IPS-15b (cell line): ENCODE data around the gene ODAD4.

Experiments
- H3K27me3 ChIP-seq: one replicate; pipeline ENCODE4 v1.6.1; 2013; ENCODE audit warnings: low read length; ENCODE audit not compliant: control insufficient read depth, insufficient read depth
- H3K36me3 ChIP-seq: one replicate; pipeline ENCODE4 v1.6.1; 2013; ENCODE audit warnings: low read length; ENCODE audit not compliant: control insufficient read depth, insufficient read depth
- H3K4me1 ChIP-seq: one replicate; pipeline ENCODE4 v1.6.1; 2013; ENCODE audit warnings: mild to moderate bottlenecking, low read length; ENCODE audit not compliant: control insufficient read depth, insufficient read depth
- H3K4me3 ChIP-seq: one replicate; pipeline ENCODE4 v1.5.1; 2013; ENCODE audit warnings: low read depth, low read length
- H3K9ac ChIP-seq: one replicate; pipeline ENCODE4 v1.6.1; 2013; ENCODE audit warnings: low read depth, mild to moderate bottlenecking, low read length
- H3K9me3 ChIP-seq: one replicate; pipeline ENCODE4 v1.6.1; 2013; ENCODE audit warnings: mild to moderate bottlenecking, low read length; ENCODE audit not compliant: control insufficient read depth, insufficient read depth

ODAD4 gene, protein sequence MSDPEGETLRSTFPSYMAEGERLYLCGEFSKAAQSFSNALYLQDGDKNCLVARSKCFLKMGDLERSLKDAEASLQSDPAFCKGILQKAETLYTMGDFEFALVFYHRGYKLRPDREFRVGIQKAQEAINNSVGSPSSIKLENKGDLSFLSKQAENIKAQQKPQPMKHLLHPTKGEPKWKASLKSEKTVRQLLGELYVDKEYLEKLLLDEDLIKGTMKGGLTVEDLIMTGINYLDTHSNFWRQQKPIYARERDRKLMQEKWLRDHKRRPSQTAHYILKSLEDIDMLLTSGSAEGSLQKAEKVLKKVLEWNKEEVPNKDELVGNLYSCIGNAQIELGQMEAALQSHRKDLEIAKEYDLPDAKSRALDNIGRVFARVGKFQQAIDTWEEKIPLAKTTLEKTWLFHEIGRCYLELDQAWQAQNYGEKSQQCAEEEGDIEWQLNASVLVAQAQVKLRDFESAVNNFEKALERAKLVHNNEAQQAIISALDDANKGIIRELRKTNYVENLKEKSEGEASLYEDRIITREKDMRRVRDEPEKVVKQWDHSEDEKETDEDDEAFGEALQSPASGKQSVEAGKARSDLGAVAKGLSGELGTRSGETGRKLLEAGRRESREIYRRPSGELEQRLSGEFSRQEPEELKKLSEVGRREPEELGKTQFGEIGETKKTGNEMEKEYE

DNA sequence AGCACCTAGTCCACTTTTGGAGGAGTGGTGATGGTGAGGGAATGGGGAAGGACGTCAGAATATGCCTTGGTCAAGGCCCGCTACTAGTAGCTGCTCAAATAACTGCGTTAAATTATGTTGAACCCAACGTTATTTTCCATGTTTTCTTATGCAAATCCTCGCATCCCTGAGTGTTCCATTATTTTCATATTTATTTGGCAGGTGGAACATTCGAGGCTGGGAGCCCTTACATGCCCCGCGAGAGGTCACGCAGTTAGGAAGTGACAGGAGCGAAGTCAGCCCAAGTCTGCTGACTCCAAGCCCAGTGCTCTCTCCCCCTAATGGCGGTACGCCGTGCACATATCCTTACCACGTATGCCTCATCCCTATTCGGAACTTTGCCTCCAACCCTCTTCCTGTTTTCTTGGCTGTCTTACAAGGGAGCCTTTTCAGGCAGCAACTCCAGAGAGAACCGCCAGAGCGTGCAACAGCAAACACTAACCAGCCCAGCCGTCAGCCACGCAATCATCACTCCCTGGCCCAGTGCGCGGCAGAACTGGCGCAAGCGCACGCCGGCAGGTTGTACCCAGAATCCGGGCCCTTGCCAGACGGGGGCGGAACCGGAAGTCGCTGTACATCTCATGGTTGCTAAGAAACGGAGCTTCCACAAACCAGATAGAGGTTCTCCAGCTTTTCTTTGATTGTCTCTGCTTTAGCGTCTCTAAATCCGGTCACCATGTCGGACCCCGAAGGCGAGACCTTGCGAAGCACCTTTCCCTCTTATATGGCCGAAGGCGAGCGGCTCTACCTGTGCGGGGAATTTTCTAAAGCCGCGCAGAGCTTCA lies at the start of gene ODAD4:
Gene ODAD4, plus strand, starts transcription at position 609 of the 824 bp plus-strand sequence. Its CDS starts 107 bp downstream, at position 716.
- Histone ChIP-seq H3K9ac (peak within 1 kb of the TSS; percentile 87), H3K9me3 (no peaks in the 10 kb centered on the region), H3K36me3 (no peaks in the 10 kb centered on the region), H3K4me3 (peak within 1 kb of the TSS; percentile 93), H3K27me3 (no peaks in the 10 kb centered on the region), H3K4me1 (peaks cover 3% of the 10 kb centered on the region)

DNA sequence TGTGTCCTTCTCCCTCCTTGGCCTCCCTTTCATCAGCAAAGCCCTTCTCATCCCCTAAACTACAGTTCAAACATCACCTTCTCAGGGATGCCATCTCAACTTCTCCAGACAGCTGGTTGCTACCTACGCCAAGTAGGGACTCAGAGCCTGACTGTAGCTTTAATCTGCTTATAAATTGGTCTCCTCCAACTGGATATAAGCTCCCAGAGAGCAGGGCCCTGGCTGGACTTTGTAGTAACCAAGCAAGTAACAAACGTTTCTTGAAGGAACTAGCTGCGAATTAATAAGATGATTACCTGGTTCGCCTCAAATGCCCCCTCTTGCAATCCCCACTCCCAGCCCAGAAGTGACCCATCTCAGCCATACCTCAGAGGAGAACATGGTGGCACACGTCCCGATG lies 47.7 kb upstream of the ODAD4 start:
- Histone ChIP-seq H3K4me1 (peaks cover 3% of the 10 kb centered on the region), H3K27me3 (no peaks in the 10 kb centered on the region), H3K36me3 (peaks cover 70% of the 10 kb centered on the region), H3K4me3 (no peak overlapping the region), H3K9me3 (no peaks in the 10 kb centered on the region), H3K9ac (no peak overlapping the region)

DNA sequence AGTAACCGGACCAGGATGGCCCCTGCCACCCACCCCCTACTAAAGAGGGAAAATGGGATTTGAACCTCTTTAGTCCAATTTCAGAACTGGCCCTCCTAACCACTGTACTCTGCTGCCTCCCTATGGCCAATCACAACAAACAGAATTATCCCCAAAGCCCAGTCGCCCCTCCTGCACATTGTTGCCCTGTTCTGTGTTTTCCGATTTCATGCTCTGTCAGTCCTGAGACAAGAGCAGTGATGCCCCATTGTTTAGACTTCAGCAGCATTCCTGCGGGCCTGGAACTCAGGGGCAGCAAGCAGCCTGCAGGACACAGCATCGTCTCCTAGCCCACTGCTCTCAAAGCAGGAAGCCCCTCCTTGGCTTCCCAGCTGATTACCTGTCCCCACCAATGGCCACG lies 44.7 kb upstream of the ODAD4 start:
- no peaks in the 10 kb centered on the region for H3K9me3 ChIP-seq
- H3K27me3 ChIP-seq, result no peaks in the 10 kb centered on the region
- H3K4me1 ChIP-seq, result peaks cover 3% of the 10 kb centered on the region
- H3K4me3 ChIP-seq, result no peak overlapping the region
- no peak overlapping the region for H3K9ac ChIP-seq
- H3K36me3 ChIP-seq, result peaks cover 60% of the 10 kb centered on the region

DNA sequence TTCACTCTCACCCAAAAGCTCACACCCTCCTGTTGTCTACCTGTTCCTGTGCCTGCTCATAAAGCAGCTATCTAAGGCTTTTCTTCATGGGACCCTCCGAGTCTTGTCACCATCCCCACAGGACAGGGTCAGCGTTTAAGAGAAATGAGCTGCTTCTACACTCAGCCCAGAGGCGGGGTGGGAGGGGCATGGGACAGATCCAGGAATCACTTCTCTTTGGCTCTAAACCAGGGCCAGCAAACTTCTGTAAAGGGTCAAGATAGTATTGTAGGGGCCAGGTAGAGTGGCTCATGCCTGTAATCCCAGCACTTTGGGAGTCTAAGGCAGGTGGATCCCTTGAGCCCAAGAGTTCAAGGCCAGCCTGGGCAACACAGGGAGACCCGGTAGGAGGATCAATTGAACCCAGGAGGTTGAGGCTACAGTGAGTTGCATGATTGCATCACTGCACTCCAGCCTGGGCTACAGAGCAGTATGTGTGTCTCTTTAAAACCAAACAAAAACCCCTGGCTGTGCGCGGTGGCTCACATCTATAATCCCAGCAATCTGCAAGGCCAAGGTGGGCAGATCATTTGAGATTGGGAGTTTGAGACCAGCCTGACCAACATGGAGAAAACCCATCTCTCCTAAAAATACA lies 42.0 kb upstream of the ODAD4 start:
- H3K9ac ChIP-seq, result no peak overlapping the region
- no peaks in the 10 kb centered on the region for H3K27me3 ChIP-seq
- no peaks in the 10 kb centered on the region for H3K9me3 ChIP-seq
- H3K36me3 ChIP-seq, result peaks cover 67% of the 10 kb centered on the region
- no peaks in the 10 kb centered on the region for H3K4me1 ChIP-seq
- no peak overlapping the region for H3K4me3 ChIP-seq

DNA sequence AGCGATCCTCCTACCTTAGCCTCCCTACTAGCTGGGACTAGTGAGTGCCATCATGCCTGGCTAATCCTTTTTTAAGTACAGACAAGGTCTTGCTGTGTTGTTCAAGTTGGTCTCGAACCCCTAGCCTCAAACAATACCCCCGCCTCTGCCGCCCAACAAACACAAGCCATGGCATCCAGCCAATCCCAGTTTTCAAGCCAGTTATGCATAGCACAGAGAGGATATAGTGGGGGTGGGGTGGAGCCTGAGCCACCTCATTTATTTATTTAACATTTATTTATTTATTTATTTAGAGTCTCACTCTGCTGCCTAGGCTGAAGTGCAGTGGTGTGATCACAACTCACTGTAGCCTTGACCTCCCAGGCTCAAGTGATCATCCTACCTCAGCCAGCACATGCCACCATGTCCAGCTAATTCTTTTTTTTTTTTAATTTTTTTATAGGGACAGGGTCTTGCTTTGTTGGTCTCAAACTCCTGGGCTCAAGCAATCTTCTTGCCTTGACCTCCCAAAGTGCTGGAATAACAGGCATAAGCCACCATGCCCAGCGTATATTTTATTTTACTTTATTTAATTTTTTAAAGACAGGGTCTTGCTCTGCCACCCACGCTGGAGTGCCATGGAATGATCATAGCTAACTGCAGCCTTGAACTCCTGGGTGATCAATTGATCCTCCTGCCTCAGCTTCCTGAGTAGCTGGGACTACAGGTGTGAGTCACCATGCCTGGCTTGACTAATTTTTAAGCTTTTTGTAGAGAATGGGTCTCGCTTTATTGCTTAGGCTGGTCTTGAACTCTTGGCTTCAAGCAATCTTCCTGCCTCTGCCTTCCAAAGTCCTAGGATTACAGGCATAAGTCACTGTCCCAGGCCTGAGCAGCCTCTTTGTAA lies 39.0 kb upstream of the ODAD4 start:
- no peak overlapping the region for H3K9ac ChIP-seq
- H3K9me3 ChIP-seq, result no peaks in the 10 kb centered on the region
- no peak overlapping the region for H3K4me3 ChIP-seq
- H3K36me3 ChIP-seq, result peaks cover 63% of the 10 kb centered on the region
- no peaks in the 10 kb centered on the region for H3K27me3 ChIP-seq
- no peaks in the 10 kb centered on the region for H3K4me1 ChIP-seq

DNA sequence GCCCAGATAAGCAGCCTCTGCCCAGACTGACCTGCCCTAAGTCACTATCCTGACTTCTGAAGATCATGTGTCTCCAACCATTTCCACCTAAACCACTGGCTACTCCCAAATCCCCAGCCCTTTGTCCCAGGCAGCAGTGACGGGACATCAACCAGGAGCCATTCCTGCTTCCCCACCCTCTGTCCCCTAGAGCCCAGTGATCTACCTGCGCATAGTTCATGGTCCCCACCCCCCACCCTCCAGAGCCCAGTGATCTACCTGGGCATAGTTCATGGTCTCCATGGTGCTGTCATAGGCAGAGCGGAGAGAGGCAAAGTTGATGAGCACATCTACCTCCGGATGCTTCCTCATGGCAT lies 38.4 kb upstream of the ODAD4 start:
- Histone ChIP-seq H3K4me3 (no peak overlapping the region), H3K9me3 (no peaks in the 10 kb centered on the region), H3K4me1 (no peaks in the 10 kb centered on the region), H3K36me3 (peaks cover 67% of the 10 kb centered on the region), H3K27me3 (no peaks in the 10 kb centered on the region), H3K9ac (no peak overlapping the region)

DNA sequence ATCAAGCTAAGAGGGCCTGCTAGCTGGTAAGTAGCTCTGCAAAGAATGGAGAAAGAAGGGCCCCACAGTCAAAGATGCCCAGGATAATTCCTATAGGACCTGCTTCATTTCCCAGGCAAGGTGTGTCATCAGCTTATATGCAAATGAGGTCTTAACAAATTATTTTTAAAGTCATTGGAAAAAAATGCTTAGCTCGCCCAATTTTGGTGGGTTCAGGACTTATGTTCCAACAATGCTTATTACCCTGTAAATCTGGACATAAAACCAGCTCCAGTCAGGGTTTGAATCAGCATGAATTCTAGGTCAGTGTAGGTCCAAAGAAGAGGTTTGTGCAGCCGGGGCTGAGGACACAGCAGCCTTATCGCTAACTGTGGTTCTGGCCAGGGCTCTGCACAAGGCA lies 37.0 kb upstream of the ODAD4 start:
- no peak overlapping the region for H3K9ac ChIP-seq
- no peaks in the 10 kb centered on the region for H3K9me3 ChIP-seq
- H3K36me3 ChIP-seq, result peaks cover 68% of the 10 kb centered on the region
- H3K4me1 ChIP-seq, result no peaks in the 10 kb centered on the region
- no peak overlapping the region for H3K4me3 ChIP-seq
- no peaks in the 10 kb centered on the region for H3K27me3 ChIP-seq

DNA sequence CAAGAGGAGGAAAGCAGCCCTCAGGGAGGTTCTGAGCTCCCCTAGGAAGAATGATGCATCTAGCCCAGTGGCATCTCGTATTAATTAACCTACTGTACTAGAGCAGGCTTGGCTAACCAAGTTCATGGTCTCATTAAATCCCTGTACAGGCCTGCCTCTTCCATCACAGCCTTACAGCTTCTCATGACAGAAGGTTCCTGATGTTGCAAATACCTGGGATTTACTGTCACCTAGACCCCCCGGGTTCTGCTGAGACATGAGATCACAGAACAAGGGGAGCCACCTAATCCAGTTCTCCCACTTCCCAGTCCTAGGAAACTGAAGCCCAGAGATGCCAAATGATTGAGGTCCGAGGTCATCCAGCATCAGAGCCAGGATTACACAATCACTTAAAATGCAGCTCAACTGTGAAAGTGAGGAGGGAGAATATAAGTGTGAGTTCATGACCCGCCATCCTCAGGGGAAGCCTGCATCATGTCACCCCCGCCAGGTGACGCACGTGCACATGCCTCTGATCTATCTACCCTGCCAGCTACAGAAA lies 35.6 kb upstream of the ODAD4 start:
- H3K4me1 ChIP-seq, result no peaks in the 10 kb centered on the region
- H3K36me3 ChIP-seq, result peaks cover 75% of the 10 kb centered on the region
- no peak overlapping the region for H3K9ac ChIP-seq

DNA sequence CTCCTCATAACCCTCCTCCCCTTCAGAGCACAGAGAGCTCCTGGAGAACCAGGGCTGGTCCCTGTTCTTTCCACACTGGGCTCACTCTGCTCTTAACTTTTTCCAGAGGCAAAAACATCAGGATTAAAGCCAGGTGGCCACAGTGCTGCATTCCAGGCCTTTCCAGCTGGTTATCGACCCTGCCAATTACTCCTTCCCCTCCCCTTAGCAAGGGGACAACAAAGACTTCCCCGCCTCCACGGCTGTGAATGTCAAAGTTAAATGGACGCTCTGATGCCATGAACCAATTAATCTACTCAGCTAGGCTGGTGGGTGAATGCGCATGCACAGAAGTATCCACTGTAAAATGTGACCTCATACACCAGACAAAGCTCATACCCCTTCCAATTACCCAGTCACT lies 34.8 kb upstream of the ODAD4 start:
- Histone ChIP-seq H3K36me3 (peaks cover 78% of the 10 kb centered on the region), H3K9me3 (no peaks in the 10 kb centered on the region), H3K9ac (no peak overlapping the region), H3K4me3 (no peak overlapping the region), H3K27me3 (no peaks in the 10 kb centered on the region), H3K4me1 (no peaks in the 10 kb centered on the region)

More for the DNA sequence above, 35.6 kb upstream of the ODAD4 start:
- Histone ChIP-seq H3K4me3 (no peak overlapping the region), H3K27me3 (no peaks in the 10 kb centered on the region), H3K9me3 (no peaks in the 10 kb centered on the region)

DNA sequence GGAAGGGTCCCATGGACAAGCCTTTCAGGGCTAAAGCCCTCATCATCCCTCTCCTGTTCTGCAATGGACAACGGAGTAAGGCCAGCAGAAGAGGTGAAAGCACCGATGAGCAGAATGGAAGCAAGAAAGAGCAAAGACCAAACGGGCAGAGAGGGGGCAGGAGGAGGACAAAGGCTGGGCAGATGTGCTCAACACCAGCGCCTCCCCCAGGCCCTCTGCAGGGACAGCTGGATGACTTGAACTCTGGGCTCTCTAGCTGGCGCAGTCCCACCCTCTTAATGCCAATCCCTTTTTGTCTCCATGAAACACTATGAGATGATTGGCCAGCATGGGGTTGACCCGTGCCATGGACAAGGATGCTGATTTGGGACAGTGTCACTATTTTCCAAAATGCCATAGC lies 33.7 kb upstream of the ODAD4 start:
- Histone ChIP-seq H3K9me3 (no peaks in the 10 kb centered on the region), H3K36me3 (peaks cover 79% of the 10 kb centered on the region), H3K9ac (no peak overlapping the region), H3K4me3 (no peak overlapping the region), H3K4me1 (no peaks in the 10 kb centered on the region), H3K27me3 (no peaks in the 10 kb centered on the region)
